Panc1 (cell line): ENCODE measurements around the gene PMAIP1. TPM values are rescaled to one million over a fixed set of nuclear protein-coding genes. Genes with fewer than 3 reads are reported as not detected.

Source experiments
- ATAC-seq: fragments of 200-7000 bp; cut with Tn5 transposase; 2 replicates; pipeline ENCODE4 v1.9.1; 2020; ENCODE audit warnings: mild to moderate bottlenecking, moderate library complexity
- BruUV-seq: library from RNA; stranded (reverse); fragments of 400-500 nt; replicated peaks from 2 replicates; lab custom pipeline; 2021; lab: Mats Ljungman, UMichigan
- CTCF ChIA-PET: fragments of 300-600 bp; sonication (Branson Sonifier 250); formaldehyde crosslinking; loops from one replicate; lab custom pipeline; 2022; ENCODE audit warnings: antibody characterized with exemption; lab: Charles Lee
- POLR2A ChIA-PET: fragments of 300-600 bp; sonication (Branson Sonifier 250); formaldehyde crosslinking; loops from one replicate; lab custom pipeline; 2022; ENCODE audit warnings: antibody characterized with exemption; lab: Charles Lee
- DNase-seq: peaks from one replicate; pipeline ENCODE4 v3.0.0-alpha.2; 2010; ENCODE audit warnings: low read depth, low spot score
- H3K27ac ChIP-seq: 2 replicates; pipeline ENCODE4 v1.5.1; 2011; ENCODE audit warnings: mild to moderate bottlenecking, low read length, inconsistent platforms
- H3K27me3 ChIP-seq: fragments of 200-500 bp; sonication (Bioruptor generic); 2 replicates; pipeline ENCODE4 v1.6.0; 2014; ENCODE audit warnings: low read length, inconsistent platforms; ENCODE audit not compliant: control insufficient read depth, insufficient read depth
- H3K36me3 ChIP-seq: fragments of 200-500 bp; sonication (Bioruptor generic); 2 replicates; pipeline ENCODE4 v1.5.1; 2014; ENCODE audit warnings: inconsistent platforms, mild to moderate bottlenecking, low read length, moderate library complexity; ENCODE audit not compliant: control insufficient read depth, insufficient read depth
- H3K4me1 ChIP-seq: 2 replicates; pipeline ENCODE4 v1.5.1; 2011; ENCODE audit warnings: inconsistent platforms, mild to moderate bottlenecking, low read length, moderate library complexity; ENCODE audit not compliant: control insufficient read depth, insufficient read depth
- H3K4me3 ChIP-seq, 2 experiments: 2 replicates each; pipeline ENCODE4 v1.5.1; 2011 to 2012; ENCODE audit warnings: low read depth in 2 of 2, low read length in 2 of 2, mild to moderate bottlenecking in 2 of 2, inconsistent platforms in 1 of 2, moderate library complexity in 1 of 2
- H3K9me3 ChIP-seq: fragments of 200-500 bp; sonication (Bioruptor generic); 2 replicates; pipeline ENCODE4 v1.5.1; 2014; ENCODE audit warnings: low read depth, mild to moderate bottlenecking, inconsistent platforms, low read length, moderate library complexity; ENCODE audit not compliant: control insufficient read depth, insufficient read depth
- POLR2AphosphoS5 ChIP-seq: IDR thresholded peaks from 2 replicates; pipeline ENCODE4 v1.6.1; 2012; ENCODE audit warnings: mild to moderate bottlenecking, low read depth, low read length, moderate library complexity
- SIN3A ChIP-seq: IDR thresholded peaks from 2 replicates; pipeline ENCODE4 v1.6.1; 2012; ENCODE audit warnings: low read depth, mild to moderate bottlenecking, low read length, moderate library complexity, borderline replicate concordance; ENCODE audit not compliant: insufficient read depth
- TCF7L2 ChIP-seq: IDR thresholded peaks from 2 replicates; pipeline ENCODE4 v1.6.1; 2011; ENCODE audit warnings: mild to moderate bottlenecking, low read depth, low read length, inconsistent platforms
- in situ Hi-C: cut with HindIII; loops from 2 replicates; pipeline ENCODE4 v1.10.0; 2016; ENCODE audit warnings: low sequenced_read_pairs, low pct_unique_long_range_greater_than_20kb
- intact Hi-C: fragments of 100-400 bp; cut with micrococcal nuclease; formaldehyde crosslinking; loops from one replicate; pipeline ENCODE4 v1.10.0; 2022; ENCODE audit not compliant: unreplicated experiment
- total RNA-seq: library from RNA; stranded (reverse); gene quantifications from one replicate; pipeline ENCODE4 v1.2.1, GENCODE V29; 2021; ENCODE audit not compliant: unreplicated experiment
- TF ChIP-seq, protein P1 (sequence below), 2 experiments: IDR thresholded peaks; 2 replicates each; pipeline ENCODE4 v1.6.1; 2011 to 2012; ENCODE audit warnings: low read depth in 2 of 2, control low read depth in 1 of 2, low read length in 1 of 2, mild to moderate bottlenecking in 1 of 2, moderate library complexity in 1 of 2; ENCODE audit not compliant: insufficient read depth in 1 of 2
- TF ChIP-seq, protein P2 (sequence below): fragments of 450-650 bp; IDR thresholded peaks from 2 replicates; pipeline ENCODE4 v1.5.1; 2017; ENCODE audit warnings: mild to moderate bottlenecking

Gene PMAIP1
- total RNA-seq, 1 experiment from 2014 or later: 7.7 TPM

DNA sequence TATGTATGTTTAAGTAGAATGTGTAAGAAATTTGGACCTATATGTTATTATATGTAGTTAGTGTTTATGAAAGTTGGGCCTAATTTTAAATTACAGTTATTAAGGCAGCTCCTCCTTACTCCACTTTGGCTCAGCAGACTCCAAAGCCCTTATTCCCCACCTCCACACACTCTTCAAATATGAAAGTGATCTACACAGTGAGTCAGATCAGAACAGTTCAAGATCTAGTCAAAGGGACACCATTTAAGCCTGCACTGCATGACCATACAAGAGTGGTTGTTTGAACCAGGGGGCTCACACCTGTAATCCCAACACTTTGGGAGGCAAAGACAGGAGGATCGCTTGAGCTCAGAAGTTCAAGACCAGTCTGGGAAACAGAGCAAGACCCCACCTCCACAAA, 21.2 kb upstream of the PMAIP1 start:
- in situ Hi-C loops: no loop called here
- Histone ChIP-seq H3K4me3 (no peak overlapping the region), H3K27me3 (no peaks in the 10 kb centered on the region), H3K27ac (no peak overlapping the region), H3K9me3 (no peaks in the 10 kb centered on the region), H3K36me3 (no peaks in the 10 kb centered on the region), H3K4me1 (no peaks in the 10 kb centered on the region)
- BruUV-seq: no TSS peak
- ChIA-PET POLR2A (no interaction called here), CTCF (no interaction called here)
- TF ChIP-seq TCF7L2 (no peak), SIN3A (no peak), POLR2AphosphoS5 (no peak)
- TF ChIP-seq, protein P1, sequence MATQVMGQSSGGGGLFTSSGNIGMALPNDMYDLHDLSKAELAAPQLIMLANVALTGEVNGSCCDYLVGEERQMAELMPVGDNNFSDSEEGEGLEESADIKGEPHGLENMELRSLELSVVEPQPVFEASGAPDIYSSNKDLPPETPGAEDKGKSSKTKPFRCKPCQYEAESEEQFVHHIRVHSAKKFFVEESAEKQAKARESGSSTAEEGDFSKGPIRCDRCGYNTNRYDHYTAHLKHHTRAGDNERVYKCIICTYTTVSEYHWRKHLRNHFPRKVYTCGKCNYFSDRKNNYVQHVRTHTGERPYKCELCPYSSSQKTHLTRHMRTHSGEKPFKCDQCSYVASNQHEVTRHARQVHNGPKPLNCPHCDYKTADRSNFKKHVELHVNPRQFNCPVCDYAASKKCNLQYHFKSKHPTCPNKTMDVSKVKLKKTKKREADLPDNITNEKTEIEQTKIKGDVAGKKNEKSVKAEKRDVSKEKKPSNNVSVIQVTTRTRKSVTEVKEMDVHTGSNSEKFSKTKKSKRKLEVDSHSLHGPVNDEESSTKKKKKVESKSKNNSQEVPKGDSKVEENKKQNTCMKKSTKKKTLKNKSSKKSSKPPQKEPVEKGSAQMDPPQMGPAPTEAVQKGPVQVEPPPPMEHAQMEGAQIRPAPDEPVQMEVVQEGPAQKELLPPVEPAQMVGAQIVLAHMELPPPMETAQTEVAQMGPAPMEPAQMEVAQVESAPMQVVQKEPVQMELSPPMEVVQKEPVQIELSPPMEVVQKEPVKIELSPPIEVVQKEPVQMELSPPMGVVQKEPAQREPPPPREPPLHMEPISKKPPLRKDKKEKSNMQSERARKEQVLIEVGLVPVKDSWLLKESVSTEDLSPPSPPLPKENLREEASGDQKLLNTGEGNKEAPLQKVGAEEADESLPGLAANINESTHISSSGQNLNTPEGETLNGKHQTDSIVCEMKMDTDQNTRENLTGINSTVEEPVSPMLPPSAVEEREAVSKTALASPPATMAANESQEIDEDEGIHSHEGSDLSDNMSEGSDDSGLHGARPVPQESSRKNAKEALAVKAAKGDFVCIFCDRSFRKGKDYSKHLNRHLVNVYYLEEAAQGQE (IDR thresholded peaks at IDR 0.05; ENCODE audit: insufficient read depth in 1 of 2, low read depth in 2 of 2, low read length in 1 of 2): no peak
- intact Hi-C loops: no loop called here
- DNase-seq (no peak), ATAC-seq (no peak)

DNA sequence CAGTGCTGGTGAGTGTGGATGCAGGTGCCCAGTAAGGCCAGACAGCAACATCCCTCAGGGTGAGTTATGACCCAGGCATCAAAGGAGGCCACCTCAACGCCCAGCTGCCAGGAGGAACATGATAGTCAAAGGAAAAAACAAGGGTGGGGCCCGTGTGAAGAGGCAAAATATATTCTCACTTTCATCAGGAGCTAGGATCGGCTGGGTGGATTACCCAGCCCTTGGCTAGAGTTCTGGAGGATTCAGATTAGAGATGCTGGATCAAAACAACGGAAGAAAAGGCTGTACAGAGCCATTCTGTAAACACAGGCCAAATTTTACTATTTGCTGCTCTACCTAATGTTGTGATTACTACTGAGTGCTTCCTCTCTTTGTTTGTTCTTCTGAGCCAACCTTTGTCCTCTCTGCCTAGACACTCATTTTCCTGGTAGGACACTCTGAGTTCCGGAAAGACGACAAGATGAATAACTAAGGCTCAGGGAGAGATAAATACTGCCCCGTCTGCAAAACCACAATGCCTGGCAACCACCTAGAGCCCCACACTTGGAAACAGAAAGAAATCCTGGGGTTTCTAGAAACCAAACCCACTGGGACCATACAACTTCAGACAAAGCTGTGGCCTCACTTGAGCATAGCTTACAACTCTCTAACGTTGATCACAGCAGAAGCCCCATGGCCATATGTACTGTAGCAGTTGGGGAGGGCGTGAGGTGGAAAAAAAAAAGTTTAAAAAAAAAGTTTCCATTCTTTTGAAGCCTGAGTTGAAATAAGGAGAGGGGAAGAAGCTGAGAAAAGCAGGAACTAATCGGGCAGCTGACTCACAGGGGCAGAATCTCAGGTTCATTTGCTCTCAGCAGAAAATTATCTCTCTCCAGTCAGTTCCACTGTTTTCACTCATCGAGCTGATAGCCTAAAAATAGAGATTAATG, 17.8 kb upstream of the PMAIP1 start:
- no peak for DNase-seq
- POLR2A ChIA-PET: interaction anchor here (0.6 kb wide), 1 partner anchor 23 kb away, joined by 3 read pairs; no protein-coding TSS in a partner anchor
- intact Hi-C loops (no loop called here), in situ Hi-C loops (no loop called here)
- H3K36me3 ChIP-seq: no peaks in the 10 kb centered on the region
- no peak overlapping the region for H3K4me3 ChIP-seq
- no peak overlapping the region for H3K27ac ChIP-seq
- CTCF ChIA-PET: no interaction called here
- no peaks in the 10 kb centered on the region for H3K27me3 ChIP-seq
- no peaks in the 10 kb centered on the region for H3K4me1 ChIP-seq
- no TSS peak for BruUV-seq
- no peak for ATAC-seq
- H3K9me3 ChIP-seq: no peaks in the 10 kb centered on the region
- TF ChIP-seq, protein P2, sequence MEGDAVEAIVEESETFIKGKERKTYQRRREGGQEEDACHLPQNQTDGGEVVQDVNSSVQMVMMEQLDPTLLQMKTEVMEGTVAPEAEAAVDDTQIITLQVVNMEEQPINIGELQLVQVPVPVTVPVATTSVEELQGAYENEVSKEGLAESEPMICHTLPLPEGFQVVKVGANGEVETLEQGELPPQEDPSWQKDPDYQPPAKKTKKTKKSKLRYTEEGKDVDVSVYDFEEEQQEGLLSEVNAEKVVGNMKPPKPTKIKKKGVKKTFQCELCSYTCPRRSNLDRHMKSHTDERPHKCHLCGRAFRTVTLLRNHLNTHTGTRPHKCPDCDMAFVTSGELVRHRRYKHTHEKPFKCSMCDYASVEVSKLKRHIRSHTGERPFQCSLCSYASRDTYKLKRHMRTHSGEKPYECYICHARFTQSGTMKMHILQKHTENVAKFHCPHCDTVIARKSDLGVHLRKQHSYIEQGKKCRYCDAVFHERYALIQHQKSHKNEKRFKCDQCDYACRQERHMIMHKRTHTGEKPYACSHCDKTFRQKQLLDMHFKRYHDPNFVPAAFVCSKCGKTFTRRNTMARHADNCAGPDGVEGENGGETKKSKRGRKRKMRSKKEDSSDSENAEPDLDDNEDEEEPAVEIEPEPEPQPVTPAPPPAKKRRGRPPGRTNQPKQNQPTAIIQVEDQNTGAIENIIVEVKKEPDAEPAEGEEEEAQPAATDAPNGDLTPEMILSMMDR: no peak
- TF ChIP-seq, protein P1 (IDR thresholded peaks at IDR 0.05; ENCODE audit: insufficient read depth in 1 of 2, low read depth in 2 of 2, low read length in 1 of 2): no peak
- TF ChIP-seq SIN3A (no peak), POLR2AphosphoS5 (no peak), TCF7L2 (no peak)
